ENCODE measurements around the gene HRH1. TPM values are rescaled to one million over a fixed set of nuclear protein-coding genes. Genes with fewer than 3 reads are reported as not detected.

Gene HRH1
- total and polyA plus RNA-seq, 2 donors (not counting 1 experiment from before 2014, with no cell fraction given) = not detected

GRCh38 chr3:11154953-11155325 lies 646 bp downstream of the HRH1 start:
- Histone ChIP-seq H4K20me1 (ENCODE audit: control insufficient read depth, insufficient read depth, low read length, poor library complexity, severe bottlenecking) (no peaks in the 10 kb centered on the region), H3K79me2 (ENCODE audit: control insufficient read depth, insufficient read depth, low read length) (no peaks in the 10 kb centered on the region), H3K27me3 (replicated peaks in 1 of 4; ENCODE audit: control extremely low read depth in 1 of 4, control insufficient read depth in 3 of 4, insufficient read depth in 4 of 4, low read length in 3 of 4) (peaks cover 0 to 38% (median 20%) of the 10 kb centered on the region in 4 experiments), H2AFZ (ENCODE audit: insufficient read depth, low read depth, low read length, poor library complexity, severe bottlenecking) (peak overlapping the region; percentile 43), H3K4me3 (ENCODE audit: control extremely low read depth in 1 of 5, extremely low read depth in 1 of 5, insufficient read depth in 1 of 5, low read depth in 2 of 5, low read length in 4 of 5) (peak overlapping the region in 4 of 5 experiments; percentile 30 to 55 (median 40)), H3K27ac (ENCODE audit: low read length in 2 of 2) (no peak overlapping the region), H3K36me3 (replicated peaks in 1 of 2; ENCODE audit: control extremely low read depth in 1 of 2, control insufficient read depth in 1 of 2, extremely low read depth in 1 of 2, insufficient read depth in 2 of 2, low read length in 1 of 2) (no peaks in the 10 kb centered on the region), H3K9ac (ENCODE audit: low read length) (peak overlapping the region; percentile 49), H3K9me3 (ENCODE audit: control extremely low read depth in 1 of 3, control insufficient read depth in 2 of 3, insufficient read depth in 1 of 3, low read length in 2 of 3) (no peaks in the 10 kb centered on the region), H3K4me2 (replicated peaks; ENCODE audit: low read depth, low read length, poor library complexity, severe bottlenecking) (peak overlapping the region; percentile 79), H3K4me1 (ENCODE audit: control insufficient read depth in 2 of 2, insufficient read depth in 2 of 2, low read length in 2 of 2) (peaks cover 16 to 20% of the 10 kb centered on the region in 2 donors)
- DNase-seq (peak; percentile 20), ATAC-seq (ENCODE audit: low read depth) (no peak)
- Mint-ChIP-seq H3K27ac (no peak overlapping the region), H3K27me3 (peaks cover 42% of the 10 kb centered on the region), H3K4me1 (peaks cover 24% of the 10 kb centered on the region), H3K4me3 (peak overlapping the region; percentile 81), H3K9me3 (ENCODE audit: insufficient read depth) (no peaks in the 10 kb centered on the region)
- WGBS (ENCODE audit: insufficient coverage) = 13% methylated on average over 10 of the region's 10 CpGs
- ChIA-PET POLR2A (no interaction called here), CTCF (interaction anchor here (0.7 kb wide), 1 partner anchor 29 kb away, joined by 3 read pairs; no protein-coding TSS in a partner anchor)
- TF ChIP-seq EZH2 (IDR thresholded peaks at IDR 0.05; ENCODE audit: borderline replicate concordance, insufficient read depth, low read depth, low read length, poor library complexity, severe bottlenecking) = no peak
- no peak for TF ChIP-seq CTCF (IDR thresholded peaks at IDR 0.05)
- intact Hi-C loops (cut with micrococcal nuclease) = no loop called here

- Histone ChIP-seq H3K4me1 (ENCODE audit: control insufficient read depth in 2 of 2, insufficient read depth in 2 of 2, low read length in 2 of 2) (peaks cover 16 to 20% of the 10 kb centered on the region in 2 donors), H3K9me3 (ENCODE audit: control extremely low read depth in 1 of 3, control insufficient read depth in 2 of 3, insufficient read depth in 1 of 3, low read length in 2 of 3) (no peaks in the 10 kb centered on the region), H3K9ac (ENCODE audit: low read length) (peak overlapping the region; percentile 49), H3K36me3 (replicated peaks in 1 of 2; ENCODE audit: control extremely low read depth in 1 of 2, control insufficient read depth in 1 of 2, extremely low read depth in 1 of 2, insufficient read depth in 2 of 2, low read length in 1 of 2) (no peaks in the 10 kb centered on the region), H3K27me3 (replicated peaks in 1 of 4; ENCODE audit: control extremely low read depth in 1 of 4, control insufficient read depth in 3 of 4, insufficient read depth in 4 of 4, low read length in 3 of 4) (peaks cover 0 to 40% (median 20%) of the 10 kb centered on the region in 4 experiments), H3K27ac (ENCODE audit: low read length in 2 of 2) (no peak overlapping the region), H3K4me2 (replicated peaks; ENCODE audit: low read depth, low read length, poor library complexity, severe bottlenecking) (peak overlapping the region; percentile 79), H3K4me3 (ENCODE audit: control extremely low read depth in 1 of 5, extremely low read depth in 1 of 5, insufficient read depth in 1 of 5, low read depth in 2 of 5, low read length in 4 of 5) (peak overlapping the region in 1 of 5 experiments; percentile 35), H3K79me2 (ENCODE audit: control insufficient read depth, insufficient read depth, low read length) (no peaks in the 10 kb centered on the region), H2AFZ (ENCODE audit: insufficient read depth, low read depth, low read length, poor library complexity, severe bottlenecking) (peak overlapping the region; percentile 43), H4K20me1 (ENCODE audit: control insufficient read depth, insufficient read depth, low read length, poor library complexity, severe bottlenecking) (no peaks in the 10 kb centered on the region)
- Mint-ChIP-seq H3K27ac (no peak overlapping the region), H3K27me3 (peaks cover 44% of the 10 kb centered on the region), H3K9me3 (ENCODE audit: insufficient read depth) (no peaks in the 10 kb centered on the region), H3K4me3 (peak overlapping the region; percentile 81), H3K4me1 (peaks cover 24% of the 10 kb centered on the region)
- ChIA-PET CTCF (no interaction called here), POLR2A (no interaction called here)
- DNase-seq = peak; percentile 31
- no peak for ATAC-seq (ENCODE audit: low read depth)
- no peak for TF ChIP-seq EZH2 (IDR thresholded peaks at IDR 0.05; ENCODE audit: borderline replicate concordance, insufficient read depth, low read depth, low read length, poor library complexity, severe bottlenecking)
- TF ChIP-seq CTCF (IDR thresholded peaks at IDR 0.05) = no peak
- intact Hi-C loops (cut with micrococcal nuclease) = no loop called here
- WGBS (ENCODE audit: insufficient coverage) = 19% methylated on average over 7 of the region's 8 CpGs
Observed at GRCh38 chr3:11155341-11156025, 1.2 kb downstream of the HRH1 start.
